CD4-positive, alpha-beta T cell treated with Interleukin-4 for 4 hours (primary cell): Measurements from ENCODE around the gene ORC5.
A peak's percentile ranks its signal among the peaks of the same experiment; 100 is the strongest.
"Not testable (repeated sequence)": the region's sequence is repeated elsewhere in the genome, so short reads cannot be mapped to it uniquely, and the experiment has no call there.

Experiments used
- DNase-seq: peaks from one replicate; pipeline ENCODE4 v3.0.0-alpha.2; 2020

The ORC5 gene

DNA sequence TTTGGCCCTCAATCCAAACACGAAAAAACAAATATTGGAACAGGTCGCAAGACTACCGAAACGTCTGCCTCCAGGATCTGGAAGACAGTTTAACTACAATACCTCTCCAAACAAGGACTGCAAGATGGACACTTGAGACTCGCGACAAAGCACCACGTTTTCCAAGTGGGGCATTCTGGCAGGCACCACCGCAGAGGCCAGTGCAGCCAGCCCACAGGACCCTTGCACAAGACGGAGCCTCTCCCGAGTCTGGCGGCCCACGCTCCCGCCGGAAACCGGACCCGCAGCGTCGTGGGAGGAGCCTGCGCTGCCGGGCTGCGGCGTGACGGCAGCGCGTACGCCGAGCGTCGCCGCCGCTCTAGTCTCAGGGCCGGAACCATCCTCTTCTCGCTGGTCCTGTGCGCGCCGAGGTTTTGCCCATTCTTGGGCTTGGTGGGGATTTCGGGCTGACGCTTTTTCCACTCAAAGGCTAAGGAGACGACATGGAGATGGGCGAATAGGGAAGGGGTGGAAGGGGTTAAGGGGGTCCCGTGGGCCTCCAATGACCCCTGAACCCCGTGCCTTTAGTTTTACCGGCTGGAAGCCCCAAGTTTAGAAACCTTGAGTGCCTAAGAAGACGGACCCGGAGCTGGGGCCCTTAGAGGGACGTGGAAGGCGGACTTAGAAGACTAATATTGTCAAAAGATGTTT, at the start of gene ORC5:
Gene ORC5 (minus strand): TSS at position 283 of the 690 bp plus-strand sequence. CDS start 109 bp downstream, at position 174.
- peak; percentile 67 for DNase-seq

DNA sequence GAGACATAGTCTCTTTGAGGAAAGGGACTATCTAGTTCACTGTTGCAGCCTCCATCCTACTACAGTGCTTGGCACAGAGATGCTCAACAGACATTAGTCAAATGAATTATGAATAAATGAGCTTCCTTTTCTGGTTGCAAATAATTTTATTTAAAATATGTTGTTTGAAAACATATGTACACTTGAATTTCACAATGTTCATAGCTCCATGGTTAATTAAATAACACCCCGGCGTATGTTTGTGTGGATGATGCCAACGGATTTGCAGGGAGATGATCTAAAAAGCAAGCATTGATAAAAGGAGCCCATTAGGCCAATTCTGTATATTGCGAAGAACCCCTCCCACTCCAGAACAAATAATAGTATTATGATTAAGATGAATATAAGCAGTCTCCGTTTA, 47.8 kb upstream of the ORC5 start:
- no peak for DNase-seq

DNA sequence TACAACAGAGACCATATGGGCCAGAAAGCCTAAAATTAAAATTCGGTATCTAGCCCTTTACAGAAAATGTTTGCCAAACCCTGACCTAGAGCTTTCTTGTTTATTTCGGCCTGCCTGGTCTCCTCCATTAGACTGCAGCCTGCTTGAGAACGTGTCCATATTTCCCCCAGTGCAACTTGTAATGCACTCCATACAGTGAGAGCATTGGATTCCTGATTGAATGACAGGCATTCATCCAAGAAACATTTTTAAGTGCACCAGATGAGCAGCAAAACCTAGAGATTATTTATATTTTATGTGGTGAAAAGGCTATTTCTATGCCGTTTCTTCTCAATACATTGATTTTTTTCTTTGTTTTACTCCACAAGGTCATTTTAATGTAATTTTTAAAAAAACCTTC, 47.4 kb upstream of the ORC5 start:
- no peak for DNase-seq

DNA sequence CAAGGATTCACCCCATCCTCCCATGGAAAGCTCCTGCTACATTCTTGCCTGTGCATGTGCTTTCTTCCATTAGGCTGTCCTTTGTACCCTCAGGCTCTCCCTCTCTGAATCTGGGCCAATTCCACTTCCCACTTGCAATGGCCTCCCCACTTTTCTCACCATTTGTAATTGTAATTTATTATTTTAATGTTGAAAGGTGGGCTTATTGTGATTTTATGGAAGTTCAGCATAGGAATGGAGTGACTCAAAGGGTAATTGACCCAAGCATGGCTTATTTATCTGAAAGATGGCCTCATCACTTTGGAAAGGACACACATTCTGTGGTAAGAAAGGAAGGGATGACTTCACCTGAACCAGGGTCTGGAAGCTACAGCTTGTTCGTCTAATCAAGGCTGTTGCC, 46.9 kb upstream of the ORC5 start:
- DNase-seq, result no peak

DNA sequence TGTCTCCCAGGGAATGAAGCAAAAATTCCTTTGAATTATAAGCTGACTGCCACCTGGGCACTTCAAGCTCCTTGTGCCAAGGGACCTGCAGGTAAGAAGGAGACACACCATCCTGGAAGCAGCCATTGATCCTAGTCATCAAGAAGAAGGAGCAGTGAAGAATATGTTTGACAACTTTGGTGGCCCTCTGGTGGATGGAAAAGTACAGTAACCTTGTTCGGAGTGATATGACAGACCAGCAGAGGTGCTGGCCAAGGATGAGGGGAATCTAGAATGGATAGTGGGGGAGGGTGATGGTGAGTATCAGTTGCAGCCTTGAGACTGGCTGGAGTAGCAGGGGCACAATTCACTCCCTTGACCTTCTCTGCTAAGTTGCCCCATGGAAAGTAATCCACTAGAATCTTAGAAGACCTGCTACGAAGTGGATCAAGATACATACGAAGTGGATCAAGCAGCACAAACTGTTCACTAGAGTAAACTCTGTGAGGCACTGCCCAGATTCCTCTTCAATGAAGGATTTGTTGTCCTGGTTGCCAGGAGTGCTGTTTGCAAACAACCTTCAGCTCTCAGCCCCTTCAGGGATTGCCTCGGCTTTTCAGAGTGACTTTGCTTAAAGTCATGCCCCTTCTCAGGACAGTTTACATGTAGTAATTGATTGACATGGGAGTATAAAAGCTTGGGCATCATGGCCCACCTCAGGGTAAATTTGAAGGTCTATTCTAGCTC, 44.8 kb upstream of the ORC5 start:
- no peak for DNase-seq

DNA sequence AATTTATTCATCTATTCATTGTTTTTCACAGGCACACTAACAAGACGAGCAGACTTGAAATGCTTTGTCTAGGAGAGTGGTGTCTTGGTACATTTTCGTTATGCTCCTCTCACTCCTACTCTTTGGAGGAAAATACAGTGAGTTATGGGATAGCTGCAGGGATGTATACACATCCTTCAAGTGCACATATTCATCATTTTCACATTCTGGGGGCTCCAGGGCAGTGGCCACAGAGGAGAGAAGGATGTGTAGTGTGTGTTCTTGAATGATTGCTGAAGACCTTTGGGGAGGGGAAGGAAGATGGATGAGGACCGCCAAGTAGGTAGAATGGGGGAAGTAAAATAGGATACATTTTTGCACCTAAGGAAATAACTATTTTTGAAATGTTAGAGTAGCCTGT, 34.8 kb upstream of the ORC5 start:
- no peak for DNase-seq

DNA sequence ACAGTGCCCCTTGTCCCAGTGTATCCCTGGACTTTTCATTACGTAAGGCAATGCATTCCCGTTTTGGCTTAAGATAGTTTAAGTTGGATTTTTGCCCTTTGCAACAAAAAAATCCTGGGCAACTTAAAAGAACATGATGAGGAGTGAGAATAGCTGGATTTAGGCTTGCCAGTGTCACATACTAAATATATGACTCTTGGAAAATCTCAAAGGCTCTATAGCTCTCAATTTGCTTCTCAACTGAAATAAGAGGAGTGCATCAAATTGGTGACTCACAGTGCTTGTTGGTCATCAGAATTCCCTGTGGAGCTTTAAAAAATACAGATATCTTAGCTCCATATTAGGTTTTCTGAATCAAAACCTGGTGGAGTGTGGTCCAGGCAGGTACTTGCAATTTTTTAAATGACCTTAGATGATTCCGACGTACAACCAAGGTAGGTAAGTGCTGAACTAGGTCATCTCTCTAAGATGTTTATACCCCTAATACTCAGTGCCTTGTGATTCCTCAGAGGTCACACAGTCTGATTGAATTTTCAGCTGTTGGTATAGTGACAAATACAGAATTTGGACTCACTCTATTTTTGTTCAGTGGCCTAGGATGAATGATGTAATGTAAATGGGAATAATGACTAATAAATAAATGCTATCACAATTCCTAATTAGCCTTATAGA, 33.9 kb upstream of the ORC5 start:
- DNase-seq, result no peak

DNA sequence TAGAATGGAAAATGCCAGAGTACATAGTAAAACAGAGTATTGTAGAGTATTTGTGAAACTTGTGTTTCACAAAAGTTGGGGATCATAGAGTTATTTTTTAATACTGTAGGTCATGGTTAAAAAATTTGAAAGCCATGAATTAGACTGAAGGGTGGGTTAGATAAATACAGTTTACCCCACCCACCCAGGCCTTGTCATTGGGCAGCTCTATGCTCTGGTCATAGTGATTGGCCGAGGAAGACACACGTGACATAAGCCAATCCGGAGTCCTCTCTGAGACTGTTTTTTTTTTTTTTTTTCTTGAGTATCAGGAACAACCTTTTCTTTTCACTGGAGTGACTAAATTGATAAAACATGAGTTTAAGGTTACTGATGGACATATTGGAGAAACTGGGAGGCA, 33.3 kb upstream of the ORC5 start:
- no peak for DNase-seq

DNA sequence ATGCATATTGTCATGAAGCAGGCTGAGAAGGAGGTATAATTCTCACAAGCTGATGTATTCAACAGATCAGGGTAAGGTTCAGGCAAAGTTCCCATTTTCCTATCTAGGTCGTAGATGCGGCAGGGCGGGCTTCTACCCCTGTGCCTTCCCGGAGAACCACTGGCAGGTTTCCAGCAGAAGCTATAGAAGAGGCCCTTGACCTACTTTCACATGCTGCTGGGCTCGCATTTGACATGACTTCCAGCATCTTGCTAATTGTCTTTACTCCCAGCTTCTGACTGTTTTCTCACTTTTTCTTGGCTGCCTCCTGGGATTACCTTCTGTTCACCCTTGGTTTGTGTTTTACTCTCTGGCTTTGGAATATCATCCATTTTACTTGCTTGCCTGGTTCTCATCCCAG, 32.6 kb upstream of the ORC5 start:
- no peak for DNase-seq

DNA sequence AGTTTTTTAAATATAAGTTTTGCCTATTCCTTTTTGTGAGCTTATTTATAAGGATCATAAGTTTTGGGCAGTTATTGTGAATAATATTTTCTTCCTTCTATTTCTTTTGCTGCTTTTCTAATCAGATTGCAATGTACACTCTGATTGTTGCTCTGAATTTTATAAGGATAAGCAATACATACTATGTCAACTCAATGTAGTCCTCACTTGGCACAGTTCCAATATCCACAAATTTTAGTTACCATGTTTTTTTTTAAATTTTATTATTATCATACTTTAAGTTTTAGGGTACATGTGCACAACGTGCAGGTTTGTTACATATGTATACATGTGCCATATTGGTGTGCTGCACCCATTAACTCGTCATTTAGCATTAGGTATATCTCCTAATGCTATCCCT, 27.2 kb upstream of the ORC5 start:
- not testable (repeated sequence) for DNase-seq

DNA sequence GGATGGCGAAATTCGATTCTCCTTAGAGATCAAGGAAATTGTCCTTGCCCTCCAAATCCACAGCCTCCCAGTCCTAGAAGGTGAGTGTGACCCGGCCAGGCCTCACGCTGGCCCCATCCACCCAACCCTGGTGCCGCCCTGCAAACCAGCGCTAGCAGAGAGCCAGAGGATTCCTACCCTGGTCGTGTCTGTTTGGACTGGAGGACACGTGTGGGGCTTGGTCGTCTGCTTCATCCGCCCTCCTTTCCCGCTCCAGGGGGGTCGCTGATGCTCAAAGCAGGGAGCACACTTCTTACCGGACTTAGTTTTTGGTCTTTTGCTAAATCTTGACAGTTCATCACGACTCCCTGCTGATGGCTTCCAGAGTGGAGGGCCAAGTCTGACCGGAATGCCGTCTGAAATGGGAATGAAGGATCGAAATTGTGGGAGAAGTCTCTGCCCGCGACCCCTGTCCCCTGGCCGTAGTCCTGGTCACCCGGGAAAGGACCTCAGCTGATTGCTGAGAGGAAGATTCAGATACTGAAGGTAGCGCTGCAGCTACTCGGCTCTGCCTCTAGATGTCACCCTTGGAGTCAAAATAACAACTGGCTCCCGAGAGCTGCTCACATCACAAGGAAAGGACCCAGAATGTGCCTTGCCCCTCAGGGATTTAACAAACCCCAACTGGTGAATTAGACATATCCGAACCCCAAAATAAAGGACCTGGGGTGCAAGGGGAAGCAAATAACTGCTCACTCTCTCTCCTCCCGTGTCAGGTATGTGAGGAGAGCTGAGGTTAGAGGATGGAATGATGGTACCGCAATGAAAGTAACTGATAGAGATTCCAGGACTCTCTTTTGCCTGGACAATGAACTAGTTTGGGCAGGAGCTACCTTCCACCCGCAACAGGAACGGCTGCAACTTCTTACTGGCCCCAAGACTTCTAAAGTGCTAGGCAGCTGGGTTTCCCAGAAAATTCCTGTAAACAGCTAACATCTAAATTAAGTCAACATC, 23.5 kb upstream of the ORC5 start:
- peak; percentile 53 for DNase-seq

DNA sequence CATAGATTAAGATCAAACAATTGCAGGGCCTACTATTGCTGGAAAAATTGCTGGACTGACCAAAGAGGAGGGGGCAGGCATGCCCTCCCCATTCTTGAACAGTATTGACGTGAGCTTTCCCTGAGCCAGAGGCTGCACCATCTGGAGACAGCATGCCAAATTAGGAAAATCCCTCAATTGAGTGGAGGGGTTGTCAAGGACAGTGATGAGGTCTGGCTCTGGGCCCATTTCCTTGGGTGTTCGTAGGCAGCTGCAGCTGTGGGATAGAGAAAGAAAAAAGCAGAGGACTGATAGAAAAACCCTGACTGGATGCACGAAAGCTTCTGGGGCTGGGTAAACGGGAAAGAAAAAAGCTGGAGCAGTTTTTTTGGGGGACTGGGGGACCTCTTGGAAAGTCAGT, 22.8 kb upstream of the ORC5 start:
- no peak for DNase-seq

DNA sequence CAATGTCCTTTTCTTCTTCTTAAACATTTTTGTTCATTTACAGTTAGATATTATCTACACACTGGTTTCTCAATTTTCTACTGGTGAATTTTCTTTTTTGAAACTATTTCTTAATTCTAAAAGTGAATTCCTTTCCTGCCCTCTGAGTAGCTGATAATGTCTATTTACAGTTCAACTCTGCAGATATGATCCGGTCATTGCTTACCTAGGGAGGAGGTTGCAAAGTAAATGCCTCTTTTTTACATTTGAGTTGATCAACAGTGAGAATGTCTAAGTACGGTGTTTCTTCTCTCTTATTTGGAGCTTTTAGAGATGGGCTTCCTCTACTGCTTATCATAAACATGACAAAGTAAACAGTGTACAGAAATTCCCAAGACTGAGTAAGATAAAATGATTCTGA, 20.6 kb upstream of the ORC5 start:
- DNase-seq, result no peak

DNA sequence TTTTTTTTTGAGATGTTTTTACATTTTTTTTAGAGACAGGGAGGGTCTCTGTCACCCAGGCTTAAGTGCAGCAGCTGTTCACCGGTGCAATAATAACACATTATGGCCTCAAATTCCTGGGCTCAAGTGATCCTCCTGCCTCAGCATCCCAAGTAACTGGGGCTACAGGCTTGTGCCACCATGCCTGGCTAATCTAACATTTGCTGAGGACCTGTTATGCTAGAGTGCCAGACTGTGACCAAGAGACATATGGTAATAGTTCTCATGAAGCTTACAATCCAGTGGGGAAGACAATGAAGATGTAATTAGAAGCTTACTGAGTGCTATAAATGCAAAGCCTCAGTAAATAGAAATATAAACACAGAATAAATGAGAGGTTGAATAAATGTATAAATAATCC, 17.6 kb upstream of the ORC5 start:
- no peak for DNase-seq

DNA sequence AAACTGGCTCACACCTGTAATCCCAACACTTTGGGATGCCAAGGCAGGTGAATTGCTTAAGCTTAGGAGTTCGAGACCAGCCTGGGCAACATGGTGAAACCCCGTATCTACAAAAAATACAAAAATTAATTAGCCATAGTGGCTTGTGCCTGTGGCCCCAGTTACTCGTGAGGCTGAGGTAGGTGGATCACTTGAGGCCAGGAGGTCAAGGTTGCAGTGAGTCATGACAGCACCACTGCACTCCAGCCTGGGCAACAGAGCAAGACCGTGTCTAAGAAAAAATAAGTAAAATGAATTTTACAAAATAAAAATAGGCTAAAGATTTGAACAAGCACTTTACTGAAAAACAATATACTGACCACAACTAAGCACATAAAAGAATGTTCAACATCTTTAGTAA, 9.8 kb upstream of the ORC5 start:
- no peak for DNase-seq

DNA sequence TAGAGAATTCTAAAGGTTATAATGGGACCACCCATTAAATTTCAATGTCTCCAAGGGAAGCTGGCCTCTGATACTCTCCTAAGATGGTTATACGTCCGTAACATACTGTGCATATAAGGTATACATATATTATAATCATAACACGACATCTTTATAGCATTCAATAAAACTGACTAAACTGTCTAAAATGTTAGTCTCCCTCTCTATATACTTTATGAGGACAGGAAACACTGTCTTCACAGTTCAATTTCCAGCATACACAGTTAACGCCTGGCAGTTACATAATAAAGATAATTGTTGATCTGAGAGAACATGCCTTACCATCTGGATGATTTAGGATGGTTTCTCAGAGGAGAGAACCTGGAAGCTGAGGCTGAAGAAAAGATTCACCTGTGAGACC, 1.2 kb upstream of the ORC5 start:
- DNase-seq, result no peak

DNA sequence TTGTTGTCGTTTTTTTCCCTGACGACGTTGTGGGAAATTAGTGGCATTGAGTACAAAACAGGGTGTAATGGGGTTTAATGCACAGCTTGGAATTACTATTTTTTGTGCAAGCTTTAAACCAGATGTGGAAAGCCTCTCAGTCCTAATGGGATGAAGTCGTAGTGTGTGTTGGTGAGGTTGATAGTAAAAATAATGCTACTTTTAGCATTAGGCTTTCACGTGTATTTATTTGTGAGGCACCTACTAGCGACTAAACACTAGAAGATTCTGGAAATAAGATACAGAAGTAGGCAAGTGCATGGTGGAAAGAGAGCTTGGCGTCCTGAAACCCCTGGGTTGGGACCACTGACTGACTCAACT, 588 bp upstream of the ORC5 start:
- DNase-seq, result no peak

DNA sequence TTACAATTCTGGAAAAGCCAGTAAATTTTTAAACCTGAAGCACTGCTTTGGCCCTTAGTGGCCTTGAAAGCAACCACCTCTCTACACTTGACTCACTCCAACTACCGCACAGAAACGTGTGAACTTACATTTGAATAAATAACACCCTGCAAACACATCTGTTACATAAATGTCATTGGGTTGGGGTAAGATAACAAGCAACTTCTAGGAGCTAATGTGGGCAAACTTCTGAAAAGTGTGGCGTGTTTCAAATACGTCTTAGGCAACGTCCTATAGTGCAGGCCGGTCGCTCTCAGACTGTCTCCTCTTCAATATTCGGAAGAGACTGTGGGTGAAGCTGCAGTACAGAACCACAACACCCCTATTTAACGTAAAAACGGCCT, 474 bp downstream of the ORC5 start:
- DNase-seq, result peak; percentile 18

DNA sequence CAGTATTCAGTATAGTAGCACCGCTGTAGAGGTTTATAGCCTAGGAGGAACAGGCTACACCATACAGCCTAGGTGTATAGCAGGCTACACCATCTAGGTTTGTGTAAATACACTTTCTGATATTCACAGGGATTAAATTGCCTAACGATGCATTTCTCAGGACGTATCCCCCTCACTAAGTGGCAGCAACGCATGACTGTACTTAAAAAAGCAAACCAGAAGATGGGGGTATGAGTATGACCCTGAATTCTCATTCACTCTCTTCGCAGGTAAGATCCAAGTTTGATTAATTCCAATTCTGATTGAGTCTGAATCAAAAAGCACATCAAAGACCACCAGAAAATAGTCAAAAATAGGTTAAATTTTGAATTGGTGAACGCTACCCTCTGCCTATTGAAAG, 972 bp downstream of the ORC5 start:
- no peak for DNase-seq

DNA sequence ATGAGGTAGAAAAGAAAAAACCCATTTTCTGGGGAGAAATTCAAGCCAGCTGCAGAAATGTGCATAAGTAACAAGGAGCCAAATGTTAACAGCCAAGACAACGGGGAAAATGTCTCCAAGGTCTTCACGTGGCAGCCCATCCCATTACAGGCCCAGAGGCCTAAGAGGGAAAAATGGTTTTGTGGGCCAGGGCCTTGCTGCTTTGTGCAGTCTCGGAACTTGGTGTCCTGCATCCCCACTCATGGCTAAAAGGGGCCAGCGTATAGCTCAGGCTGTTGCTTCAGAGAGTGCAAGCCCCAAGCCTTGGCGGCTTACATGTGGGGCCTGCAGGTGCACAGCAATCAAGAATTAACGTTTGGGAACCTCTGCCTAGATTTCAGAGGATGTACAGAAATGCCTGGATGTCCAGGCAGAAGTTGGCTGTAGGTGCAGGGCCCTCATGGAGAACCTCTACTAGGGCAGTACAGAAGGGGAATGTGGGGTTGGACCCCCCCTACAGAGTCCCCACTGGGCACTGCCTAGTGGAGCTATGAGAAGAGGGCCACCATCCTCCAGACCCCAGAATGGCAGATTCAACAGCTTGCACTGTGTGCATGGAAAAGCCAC, 9.0 kb downstream of the ORC5 start:
- no peak for DNase-seq

DNA sequence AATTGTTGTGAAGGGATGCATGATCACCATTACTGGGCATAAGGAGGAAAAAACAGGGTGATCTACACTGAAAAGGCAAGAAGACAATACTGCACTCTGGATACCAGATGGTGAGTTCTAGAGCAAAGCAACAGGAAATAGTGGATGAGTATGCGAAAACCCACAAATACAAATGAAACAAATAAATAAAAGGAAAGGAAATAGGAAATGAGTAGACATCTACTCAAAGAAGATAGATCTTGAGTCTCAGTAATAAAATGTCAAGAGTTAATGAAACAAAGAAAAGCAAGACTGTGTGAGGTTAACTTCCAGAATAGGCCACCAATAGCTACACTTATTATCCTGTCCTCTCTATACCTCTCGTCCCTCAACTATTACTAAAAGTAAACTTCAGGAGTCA, 11.7 kb downstream of the ORC5 start:
- no peak for DNase-seq

DNA sequence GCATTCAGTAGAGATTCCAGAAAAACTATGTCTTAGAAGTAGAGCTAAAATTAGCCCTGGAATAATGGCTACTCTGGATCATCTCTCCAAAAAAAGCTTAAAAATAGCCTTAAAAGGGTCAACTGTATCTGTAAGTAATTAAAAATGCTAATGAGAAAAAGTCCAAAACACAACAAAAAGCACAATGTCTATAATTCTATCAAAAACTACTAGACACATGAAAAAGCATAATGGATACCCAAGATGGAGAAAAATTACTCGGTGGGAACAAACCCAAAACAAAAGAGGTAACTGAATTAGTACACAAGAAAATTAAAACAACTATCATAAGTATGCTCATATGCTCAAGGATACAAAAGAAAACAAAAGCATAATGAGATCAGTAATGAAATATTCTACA, 15.4 kb downstream of the ORC5 start:
- no peak for DNase-seq

DNA sequence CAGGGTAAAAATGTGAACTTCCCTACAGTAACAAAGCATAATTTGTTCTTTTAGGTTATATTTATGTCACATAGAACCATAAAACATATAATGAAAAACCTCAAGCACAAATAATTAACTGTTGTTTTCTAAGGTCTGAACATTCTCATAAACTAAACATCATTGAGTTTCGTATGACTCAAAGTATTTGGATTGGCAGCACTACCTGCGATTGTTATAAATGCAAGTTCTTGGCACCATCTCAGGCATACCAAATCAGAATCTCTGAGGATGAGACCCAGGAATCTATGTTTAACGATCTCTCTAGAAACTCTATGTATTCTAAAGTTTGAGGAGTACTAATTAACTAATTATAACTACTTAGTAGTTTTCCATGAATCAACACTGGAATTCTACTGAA, 22.5 kb downstream of the ORC5 start:
- no peak for DNase-seq
